H1 (cell line): ENCODE measurements around the gene AMBP.

Experiments
- ATF2 ChIP-seq: IDR thresholded peaks from 2 replicates; pipeline ENCODE4 v1.6.1; 2012; ENCODE audit warnings: low read length, inconsistent platforms
- KDM1A ChIP-seq: fragments of 200-600, 300-600 bp; sonication (generic); IDR thresholded peaks from 2 replicates; pipeline ENCODE4 v1.7.1; 2016; ENCODE audit warnings: mild to moderate bottlenecking, low read length, borderline replicate concordance
- KDM5A ChIP-seq: fragments of 200-600 bp; IDR thresholded peaks from 2 replicates; pipeline ENCODE4 v1.7.1; 2012; ENCODE audit warnings: mild to moderate bottlenecking, low read length, inconsistent platforms, mixed read lengths
- PHF8 ChIP-seq: fragments of 200-600 bp; sonication (generic); conservative IDR thresholded peaks from 2 replicates; pipeline ENCODE4 v1.7.1; 2012; ENCODE audit warnings: low read depth, mild to moderate bottlenecking, inconsistent platforms, low read length, moderate library complexity
- POLR2A ChIP-seq, 2 experiments: IDR thresholded peaks; 1 replicate in 1 of 2; 2 replicates in 1 of 2; pipeline ENCODE4 v1.6.1; 2011; ENCODE audit warnings: low read depth in 2 of 2, low read length in 2 of 2, mild to moderate bottlenecking in 2 of 2; ENCODE audit errors: control extremely low read depth in 1 of 2
- RFX5 ChIP-seq: IDR thresholded peaks from 2 replicates; pipeline ENCODE4 v1.6.1; 2011; ENCODE audit warnings: low read depth, low read length, improper control_type of control experiment, borderline replicate concordance
- TAF7 ChIP-seq: optimal IDR thresholded peaks from 2 replicates; pipeline ENCODE3; 2011; ENCODE audit warnings: low read depth, mild to moderate bottlenecking, inconsistent platforms, low read length, moderate library complexity, borderline replicate concordance
- TCF12 ChIP-seq: IDR thresholded peaks from 2 replicates; pipeline ENCODE4 v1.6.1; 2011; ENCODE audit warnings: low read depth, mild to moderate bottlenecking, low read length
- TEAD4 ChIP-seq: IDR thresholded peaks from 2 replicates; pipeline ENCODE4 v1.6.1; 2012; ENCODE audit warnings: low read depth, low read length, inconsistent platforms, mixed read lengths
- ZNF274 ChIP-seq: IDR thresholded peaks from 2 replicates; pipeline ENCODE4 v1.7.0; 2012; ENCODE audit warnings: low read length, borderline replicate concordance; ENCODE audit errors: extremely low read depth
- TF ChIP-seq, protein P1 (sequence below), 3 experiments: IDR thresholded peaks; 1 replicate in 2 of 3; 2 replicates in 1 of 3; pipeline versions ENCODE4 v1.5.1 to v1.6.1; 2011; ENCODE audit warnings: low read length in 3 of 3, mild to moderate bottlenecking in 3 of 3, inconsistent platforms in 2 of 3, low read depth in 1 of 3, moderate library complexity in 1 of 3; ENCODE audit not compliant: insufficient read depth in 1 of 3; ENCODE audit errors: control extremely low read depth in 1 of 3
- TF ChIP-seq, protein P2 (sequence below): IDR thresholded peaks from 2 replicates; pipeline ENCODE4 v1.6.1; 2011; ENCODE audit warnings: low read depth, mild to moderate bottlenecking, low read length; ENCODE audit not compliant: insufficient read depth
- TF ChIP-seq, protein P3 (sequence below): IDR thresholded peaks from 2 replicates; pipeline ENCODE4 v1.6.1; 2012; ENCODE audit warnings: inconsistent platforms

GRCh38 chr9:114017741-114018715, 60.1 kb downstream of the AMBP start:
- TF ChIP-seq PHF8 (no peak), ZNF274 (no peak), KDM1A (no peak), TCF12 (no peak), ATF2 (no peak), POLR2A (IDR thresholded peaks at IDR 0.05; ENCODE audit: control extremely low read depth in 1 of 2, low read depth in 2 of 2, low read length in 2 of 2) (no peak), KDM5A (no peak), TAF7 (no peak), RFX5 (no peak), TEAD4 (no peak)
- TF ChIP-seq, protein P1, sequence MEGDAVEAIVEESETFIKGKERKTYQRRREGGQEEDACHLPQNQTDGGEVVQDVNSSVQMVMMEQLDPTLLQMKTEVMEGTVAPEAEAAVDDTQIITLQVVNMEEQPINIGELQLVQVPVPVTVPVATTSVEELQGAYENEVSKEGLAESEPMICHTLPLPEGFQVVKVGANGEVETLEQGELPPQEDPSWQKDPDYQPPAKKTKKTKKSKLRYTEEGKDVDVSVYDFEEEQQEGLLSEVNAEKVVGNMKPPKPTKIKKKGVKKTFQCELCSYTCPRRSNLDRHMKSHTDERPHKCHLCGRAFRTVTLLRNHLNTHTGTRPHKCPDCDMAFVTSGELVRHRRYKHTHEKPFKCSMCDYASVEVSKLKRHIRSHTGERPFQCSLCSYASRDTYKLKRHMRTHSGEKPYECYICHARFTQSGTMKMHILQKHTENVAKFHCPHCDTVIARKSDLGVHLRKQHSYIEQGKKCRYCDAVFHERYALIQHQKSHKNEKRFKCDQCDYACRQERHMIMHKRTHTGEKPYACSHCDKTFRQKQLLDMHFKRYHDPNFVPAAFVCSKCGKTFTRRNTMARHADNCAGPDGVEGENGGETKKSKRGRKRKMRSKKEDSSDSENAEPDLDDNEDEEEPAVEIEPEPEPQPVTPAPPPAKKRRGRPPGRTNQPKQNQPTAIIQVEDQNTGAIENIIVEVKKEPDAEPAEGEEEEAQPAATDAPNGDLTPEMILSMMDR (IDR thresholded peaks at IDR 0.05; ENCODE audit: control extremely low read depth in 1 of 3, insufficient read depth in 1 of 3, low read depth in 1 of 3, low read length in 3 of 3) = no peak
- TF ChIP-seq, protein P2, sequence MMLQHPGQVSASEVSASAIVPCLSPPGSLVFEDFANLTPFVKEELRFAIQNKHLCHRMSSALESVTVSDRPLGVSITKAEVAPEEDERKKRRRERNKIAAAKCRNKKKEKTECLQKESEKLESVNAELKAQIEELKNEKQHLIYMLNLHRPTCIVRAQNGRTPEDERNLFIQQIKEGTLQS = no peak
- TF ChIP-seq, protein P3, sequence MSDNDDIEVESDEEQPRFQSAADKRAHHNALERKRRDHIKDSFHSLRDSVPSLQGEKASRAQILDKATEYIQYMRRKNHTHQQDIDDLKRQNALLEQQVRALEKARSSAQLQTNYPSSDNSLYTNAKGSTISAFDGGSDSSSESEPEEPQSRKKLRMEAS = no peak
